Neural cell (in vitro differentiated cells): ENCODE measurements around the gene RP2. TPM values are rescaled to one million over a fixed set of nuclear protein-coding genes. Genes with fewer than 3 reads are reported as not detected.

Experiments used
- H2AFZ ChIP-seq: fragments of 200-600, 300-800 bp; sonication (generic), shearing (Covaris generic); 2 replicates; pipeline ENCODE4 v1.6.0; 2014; ENCODE audit warnings: low read depth, mild to moderate bottlenecking, antibody characterized with exemption, low read length, moderate library complexity
- H3F3A ChIP-seq: fragments of 200-600 bp; shearing (Covaris generic); 2 replicates; pipeline ENCODE4 v1.6.1; 2016; ENCODE audit warnings: mild to moderate bottlenecking, moderate library complexity, mixed read lengths, antibody characterized with exemption, low read length; ENCODE audit not compliant: insufficient read depth, poor library complexity, severe bottlenecking
- H3K27ac ChIP-seq: fragments of 200-600, 300-800 bp; sonication (generic), shearing (Covaris generic); 2 replicates; pipeline ENCODE4 v1.5.1; 2014; ENCODE audit warnings: mild to moderate bottlenecking, low read length, moderate library complexity
- H3K27me3 ChIP-seq: fragments of 300-800, 200-600 bp; sonication (generic), shearing (Covaris generic); 2 replicates; pipeline ENCODE4 v1.6.0; 2014; ENCODE audit warnings: mild to moderate bottlenecking, low read depth, low read length, moderate library complexity; ENCODE audit not compliant: insufficient read depth
- H3K36me3 ChIP-seq: fragments of 300-800, 200-600 bp; sonication (generic), shearing (Covaris generic); 2 replicates; pipeline ENCODE4 v1.5.1; 2014; ENCODE audit warnings: mild to moderate bottlenecking, antibody characterized with exemption, low read length, moderate library complexity; ENCODE audit not compliant: insufficient read depth
- H3K4me2 ChIP-seq: fragments of 300-800, 200-600 bp; sonication (generic), shearing (Covaris generic); 2 replicates; pipeline ENCODE4 v1.6.0; 2014; ENCODE audit warnings: mild to moderate bottlenecking, low read length
- H3K4me3 ChIP-seq: fragments of 300-800, 200-600 bp; sonication (generic), shearing (Covaris generic); 2 replicates; pipeline ENCODE4 v1.5.1; 2014; ENCODE audit warnings: mild to moderate bottlenecking, low read length, moderate library complexity
- H3K79me2 ChIP-seq: fragments of 200-600 bp; shearing (Covaris generic); replicated peaks from 2 replicates; pipeline ENCODE4 v1.6.0; 2014; ENCODE audit warnings: mild to moderate bottlenecking, low read length, moderate library complexity; ENCODE audit not compliant: insufficient read depth
- H3K9ac ChIP-seq: fragments of 300-800, 200-600 bp; sonication (generic), shearing (Covaris generic); 2 replicates; pipeline ENCODE4 v1.6.1; 2016; ENCODE audit warnings: mild to moderate bottlenecking, low read length, mixed read lengths
- H3K9me2 ChIP-seq: fragments of 200-600 bp; shearing (Covaris generic); 2 replicates; pipeline ENCODE4 v1.6.1; 2016; ENCODE audit warnings: mild to moderate bottlenecking, low read length, mixed read lengths; ENCODE audit not compliant: insufficient read depth
- H3K9me3 ChIP-seq: fragments of 200-600, 300-800 bp; sonication (generic), shearing (Covaris generic); 2 replicates; pipeline ENCODE4 v1.6.1; 2016; ENCODE audit warnings: mild to moderate bottlenecking, mixed run types, low read length, moderate library complexity, mixed read lengths
- H4K20me1 ChIP-seq: fragments of 200-600 bp; shearing (Covaris generic); 2 replicates; pipeline ENCODE4 v1.6.1; 2016; ENCODE audit warnings: mild to moderate bottlenecking, mixed run types; ENCODE audit not compliant: insufficient read depth
- EP300 ChIP-seq: fragments of 450-650 bp; conservative IDR thresholded peaks from 2 replicates; pipeline ENCODE4 v1.6.1; 2014; ENCODE audit warnings: antibody characterized with exemption, mild to moderate bottlenecking, moderate library complexity; ENCODE audit not compliant: poor library complexity, severe bottlenecking
- EZH2 ChIP-seq: fragments of 200-600, 300-800 bp; shearing (Covaris generic), sonication (generic); IDR thresholded peaks from 2 replicates; pipeline ENCODE4 v1.6.1; 2014; ENCODE audit warnings: antibody characterized with exemption, low read length, borderline replicate concordance, mild to moderate bottlenecking; ENCODE audit not compliant: insufficient read depth, poor library complexity, severe bottlenecking
- MXI1 ChIP-seq: fragments of 450-650 bp; conservative IDR thresholded peaks from 2 replicates; pipeline ENCODE4 v1.6.1; 2014; ENCODE audit warnings: antibody characterized with exemption, mild to moderate bottlenecking; ENCODE audit not compliant: poor library complexity, severe bottlenecking
- POLR2AphosphoS5 ChIP-seq: IDR thresholded peaks from 2 replicates; pipeline ENCODE4 v1.6.1; 2012
- RAD21 ChIP-seq: fragments of 450-650 bp; conservative IDR thresholded peaks from 2 replicates; pipeline ENCODE4 v1.6.1; 2014; ENCODE audit warnings: antibody characterized with exemption, mild to moderate bottlenecking, moderate library complexity
- REST ChIP-seq: IDR thresholded peaks from 2 replicates; pipeline ENCODE4 v1.6.1; 2012; ENCODE audit warnings: borderline replicate concordance
- SMC3 ChIP-seq: fragments of 450-650 bp; conservative IDR thresholded peaks from 2 replicates; pipeline ENCODE4 v1.6.1; 2014; ENCODE audit warnings: antibody characterized with exemption, mild to moderate bottlenecking, moderate library complexity; ENCODE audit not compliant: poor library complexity
- TAF1 ChIP-seq: IDR thresholded peaks from 2 replicates; pipeline ENCODE4 v1.6.1; 2012; ENCODE audit warnings: low read depth
- polyA plus RNA-seq: library from polyadenylated mRNA; depleted of rRNA; stranded (reverse); fragments of >200 nt; gene quantifications from 2 replicates; pipeline ENCODE4 v1.2.3, GENCODE V29; 2014
- TF ChIP-seq, protein P1 (sequence below): fragments of 450-650 bp; IDR thresholded peaks from 2 replicates; pipeline ENCODE4 v1.5.1; 2014; ENCODE audit warnings: antibody characterized with exemption, mild to moderate bottlenecking, moderate library complexity; ENCODE audit not compliant: poor library complexity, severe bottlenecking

The RP2 gene
- polyA plus RNA-seq, 1 donor from 2014 or later, result 12.1 TPM

DNA sequence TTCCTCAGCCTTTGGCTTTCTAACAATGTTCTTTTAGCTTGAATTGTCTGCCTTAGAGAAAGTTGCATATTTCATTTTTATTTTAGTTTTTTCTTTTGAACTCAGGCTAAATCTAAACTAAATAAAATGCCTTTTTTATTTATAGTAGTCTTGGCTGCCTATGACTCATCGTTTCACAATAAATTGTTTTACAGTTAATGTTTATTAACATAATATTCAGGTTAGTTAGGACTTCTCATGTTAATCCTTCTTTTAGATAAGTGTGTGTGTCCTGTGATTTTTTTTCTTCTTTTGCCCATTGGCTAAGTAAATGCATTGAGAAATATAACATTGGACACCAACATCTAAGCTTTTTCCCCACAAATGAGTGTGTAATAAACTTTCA is 1.6 kb downstream of the RP2 start:
- H3K9me2 ChIP-seq, result no peaks in the 10 kb centered on the region
- peak overlapping the region; percentile 83 for H3K4me3 ChIP-seq
- peaks cover 22% of the 10 kb centered on the region for H3K79me2 ChIP-seq
- H2AFZ ChIP-seq, result no peak overlapping the region
- no peaks in the 10 kb centered on the region for H4K20me1 ChIP-seq
- TF ChIP-seq RAD21, result no peak
- no peak for TF ChIP-seq EZH2
- TF ChIP-seq, protein P1, sequence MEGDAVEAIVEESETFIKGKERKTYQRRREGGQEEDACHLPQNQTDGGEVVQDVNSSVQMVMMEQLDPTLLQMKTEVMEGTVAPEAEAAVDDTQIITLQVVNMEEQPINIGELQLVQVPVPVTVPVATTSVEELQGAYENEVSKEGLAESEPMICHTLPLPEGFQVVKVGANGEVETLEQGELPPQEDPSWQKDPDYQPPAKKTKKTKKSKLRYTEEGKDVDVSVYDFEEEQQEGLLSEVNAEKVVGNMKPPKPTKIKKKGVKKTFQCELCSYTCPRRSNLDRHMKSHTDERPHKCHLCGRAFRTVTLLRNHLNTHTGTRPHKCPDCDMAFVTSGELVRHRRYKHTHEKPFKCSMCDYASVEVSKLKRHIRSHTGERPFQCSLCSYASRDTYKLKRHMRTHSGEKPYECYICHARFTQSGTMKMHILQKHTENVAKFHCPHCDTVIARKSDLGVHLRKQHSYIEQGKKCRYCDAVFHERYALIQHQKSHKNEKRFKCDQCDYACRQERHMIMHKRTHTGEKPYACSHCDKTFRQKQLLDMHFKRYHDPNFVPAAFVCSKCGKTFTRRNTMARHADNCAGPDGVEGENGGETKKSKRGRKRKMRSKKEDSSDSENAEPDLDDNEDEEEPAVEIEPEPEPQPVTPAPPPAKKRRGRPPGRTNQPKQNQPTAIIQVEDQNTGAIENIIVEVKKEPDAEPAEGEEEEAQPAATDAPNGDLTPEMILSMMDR, result no peak
- TF ChIP-seq POLR2AphosphoS5, result no peak
- TF ChIP-seq SMC3, result no peak
- TF ChIP-seq REST, result no peak
- no peak for TF ChIP-seq MXI1
- no peak for TF ChIP-seq EP300
- H3K9me3 ChIP-seq, result no peaks in the 10 kb centered on the region
- no peak overlapping the region for H3K27ac ChIP-seq
- no peaks in the 10 kb centered on the region for H3K27me3 ChIP-seq
- peak overlapping the region; percentile 69 for H3K4me2 ChIP-seq
- no peaks in the 10 kb centered on the region for H3K36me3 ChIP-seq
- H3K9ac ChIP-seq, result no peak overlapping the region
- no peaks in the 10 kb centered on the region for H3F3A ChIP-seq

DNA sequence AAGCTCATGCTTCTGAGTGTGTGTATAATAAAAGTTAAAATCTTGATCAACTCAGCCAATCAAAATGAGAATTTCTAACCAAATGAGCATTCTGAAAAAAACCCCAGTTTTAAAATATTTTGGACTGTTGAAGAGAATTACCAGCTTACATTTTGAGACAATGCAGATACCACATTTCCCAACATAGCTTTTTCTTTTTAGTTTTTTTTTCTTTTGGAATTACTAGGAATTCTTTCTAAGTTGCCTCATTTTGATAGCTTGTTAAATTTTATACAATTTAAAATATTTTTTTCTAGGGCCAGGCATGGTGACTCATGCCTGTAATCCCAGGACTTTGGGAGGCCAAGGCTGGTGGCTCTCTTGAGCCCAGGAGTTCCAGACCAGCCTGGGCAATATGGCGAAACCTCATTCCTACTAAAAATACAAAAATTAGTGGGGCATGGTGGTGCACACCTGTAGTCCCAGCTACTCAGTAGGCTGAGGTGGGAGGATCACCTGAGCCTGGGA is 2.2 kb downstream of the RP2 start:
- H3K27ac ChIP-seq, result no peak overlapping the region
- no peaks in the 10 kb centered on the region for H4K20me1 ChIP-seq
- TF ChIP-seq, protein P1, result no peak
- no peak for TF ChIP-seq EP300
- TF ChIP-seq SMC3, result no peak
- no peak for TF ChIP-seq REST
- no peak for TF ChIP-seq RAD21
- no peak for TF ChIP-seq EZH2
- TF ChIP-seq MXI1, result no peak
- no peak for TF ChIP-seq TAF1
- no peak for TF ChIP-seq POLR2AphosphoS5
- peaks cover 22% of the 10 kb centered on the region for H3K79me2 ChIP-seq
- H3K9ac ChIP-seq, result no peak overlapping the region
- H3K36me3 ChIP-seq, result no peaks in the 10 kb centered on the region
- no peak overlapping the region for H2AFZ ChIP-seq
- peak overlapping the region; percentile 83 for H3K4me3 ChIP-seq
- no peaks in the 10 kb centered on the region for H3F3A ChIP-seq
- no peaks in the 10 kb centered on the region for H3K27me3 ChIP-seq
- H3K9me3 ChIP-seq, result no peaks in the 10 kb centered on the region
- no peaks in the 10 kb centered on the region for H3K9me2 ChIP-seq
- peak overlapping the region; percentile 69 for H3K4me2 ChIP-seq
